HG02588 (cell line): ENCODE data around the gene MSH2.
A peak's percentile ranks its signal among the peaks of the same experiment; 100 is the strongest.

Experiments used
- ATAC-seq: cut with Tn5 transposase; IDR thresholded peaks from one replicate; pipeline ENCODE4 v1.9.1; 2021; ENCODE audit warnings: mild to moderate bottlenecking, moderate library complexity; ENCODE audit not compliant: unreplicated experiment

The MSH2 gene

DNA sequence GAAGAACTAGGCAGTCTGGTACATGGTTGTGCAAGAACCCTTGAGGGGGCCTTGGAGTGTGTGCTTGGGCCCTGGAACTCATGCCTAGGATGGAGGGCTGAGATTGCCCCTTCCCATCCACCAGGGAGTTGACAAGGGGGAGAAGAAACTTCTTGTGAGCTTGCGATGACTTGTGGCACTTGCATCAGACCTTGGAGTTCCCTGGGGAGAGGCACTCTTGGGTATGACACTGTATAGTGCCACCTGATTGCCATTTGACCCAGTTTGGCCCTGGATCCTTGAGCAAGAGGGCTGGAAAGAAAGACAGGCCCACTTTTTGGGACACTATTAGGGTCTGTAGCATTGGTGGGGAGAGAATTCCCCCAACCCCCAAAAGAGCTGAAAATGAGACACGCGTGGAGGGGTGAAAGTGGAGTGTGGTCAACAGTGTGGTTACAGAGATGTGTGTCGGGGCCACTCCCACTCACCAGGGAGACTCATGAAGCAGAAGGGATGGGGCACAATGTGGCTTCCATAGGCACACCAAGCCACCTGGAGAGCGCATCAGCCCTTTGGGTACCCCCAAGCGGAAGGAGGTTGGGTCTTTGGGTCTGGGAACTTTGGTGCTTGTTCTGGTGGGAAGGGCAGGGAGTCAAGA, 101.3 kb downstream of the MSH2 start:
- ATAC-seq: no peak

DNA sequence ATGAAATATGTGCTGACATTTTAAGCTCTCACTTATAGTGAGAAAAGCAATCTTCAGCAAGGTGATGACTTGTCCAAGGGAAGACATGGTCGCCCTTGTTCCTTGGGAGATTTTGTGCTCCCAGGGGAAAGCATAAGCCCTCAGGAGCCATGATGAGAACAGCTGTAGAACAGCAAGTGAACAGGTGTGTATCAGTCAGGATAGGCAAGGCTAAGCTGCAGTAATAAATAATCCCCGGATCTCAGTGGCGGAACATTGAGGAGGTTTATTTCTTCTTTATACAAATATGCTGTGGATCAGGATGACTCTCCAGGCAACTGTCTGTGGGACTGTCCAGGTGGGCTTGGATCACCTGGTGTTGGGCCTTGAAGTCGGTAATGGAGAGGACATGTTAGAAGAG, 103.1 kb downstream of the MSH2 start:
- no peak for ATAC-seq

DNA sequence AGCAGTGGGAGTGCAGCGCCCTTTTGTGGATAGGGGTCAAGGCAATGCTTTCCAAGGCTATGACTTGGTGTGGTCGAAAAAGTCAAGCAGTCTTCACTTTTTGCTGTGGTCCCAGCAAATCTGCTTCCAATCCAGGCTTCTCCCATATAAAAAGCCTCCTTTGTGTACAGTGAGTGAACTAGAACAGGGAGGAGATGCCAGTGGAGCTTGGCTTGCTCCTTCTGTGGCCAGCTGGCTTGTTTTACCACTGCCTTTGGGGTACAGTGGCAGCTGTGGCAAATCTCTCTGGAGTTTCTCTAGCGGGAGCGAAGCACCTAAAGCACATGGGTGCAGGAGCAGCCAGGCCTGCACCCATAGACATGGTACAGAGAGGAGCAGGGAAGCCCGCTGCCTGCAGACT, 103.5 kb downstream of the MSH2 start:
- ATAC-seq: no peak

DNA sequence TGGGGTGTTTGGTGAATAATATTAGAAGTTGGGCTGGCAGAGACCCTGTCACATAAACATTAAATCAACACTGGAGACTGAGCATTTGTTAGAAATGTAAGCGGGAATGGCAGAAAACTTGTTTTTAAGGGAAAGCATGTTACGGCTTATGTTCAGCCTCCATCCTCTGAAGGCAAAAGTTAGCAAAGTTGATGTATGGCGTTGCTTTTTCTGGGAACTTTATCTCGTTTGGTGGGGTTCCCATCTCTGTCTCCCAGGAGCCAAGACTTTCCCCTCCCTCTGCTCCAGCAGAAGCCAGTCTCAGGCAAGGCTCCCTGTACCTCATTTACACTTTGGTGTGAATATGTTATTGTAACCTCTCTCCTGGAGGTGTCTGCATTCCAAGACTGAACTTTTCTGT, 105.1 kb downstream of the MSH2 start:
- ATAC-seq: no peak

DNA sequence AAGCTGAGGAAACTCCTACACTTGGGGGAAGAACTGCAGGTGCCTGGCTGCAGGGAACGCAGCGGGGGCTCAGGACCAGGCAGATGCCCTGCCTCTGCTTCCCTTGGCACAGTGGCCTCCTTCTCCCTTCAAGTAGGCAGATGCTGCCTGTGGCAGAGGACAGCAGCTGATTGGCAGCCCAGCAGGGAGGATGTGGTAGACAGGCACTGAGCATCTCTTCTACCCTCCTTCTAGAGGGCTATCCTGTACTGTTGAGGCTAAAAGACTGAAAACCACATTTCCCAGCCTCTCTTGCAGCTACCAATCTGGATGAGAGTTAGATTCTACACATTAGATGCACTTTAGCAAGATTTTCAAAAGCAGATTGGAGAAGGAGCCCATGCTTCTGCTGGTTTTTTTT, 105.7 kb downstream of the MSH2 start:
- no peak for ATAC-seq

DNA sequence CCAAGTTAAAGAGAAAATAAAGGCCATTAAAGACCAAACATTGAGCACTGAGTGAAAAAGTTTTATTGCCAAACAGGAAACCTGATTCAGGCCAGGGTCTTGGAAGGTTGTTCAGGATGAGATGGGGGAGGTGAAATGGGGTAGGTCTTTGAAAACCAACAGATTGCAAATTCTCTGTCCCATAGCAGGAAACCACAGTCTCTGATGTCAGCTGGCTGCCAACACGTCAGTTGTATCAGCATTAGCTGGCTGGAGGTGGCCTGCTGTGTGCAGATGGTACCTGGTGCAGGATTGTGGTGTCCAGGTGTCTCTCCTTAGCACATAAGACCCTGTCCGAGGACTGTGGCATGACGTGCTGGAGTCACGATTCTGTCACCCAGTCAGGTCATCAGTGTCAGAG, 106.3 kb downstream of the MSH2 start:
- no peak for ATAC-seq

DNA sequence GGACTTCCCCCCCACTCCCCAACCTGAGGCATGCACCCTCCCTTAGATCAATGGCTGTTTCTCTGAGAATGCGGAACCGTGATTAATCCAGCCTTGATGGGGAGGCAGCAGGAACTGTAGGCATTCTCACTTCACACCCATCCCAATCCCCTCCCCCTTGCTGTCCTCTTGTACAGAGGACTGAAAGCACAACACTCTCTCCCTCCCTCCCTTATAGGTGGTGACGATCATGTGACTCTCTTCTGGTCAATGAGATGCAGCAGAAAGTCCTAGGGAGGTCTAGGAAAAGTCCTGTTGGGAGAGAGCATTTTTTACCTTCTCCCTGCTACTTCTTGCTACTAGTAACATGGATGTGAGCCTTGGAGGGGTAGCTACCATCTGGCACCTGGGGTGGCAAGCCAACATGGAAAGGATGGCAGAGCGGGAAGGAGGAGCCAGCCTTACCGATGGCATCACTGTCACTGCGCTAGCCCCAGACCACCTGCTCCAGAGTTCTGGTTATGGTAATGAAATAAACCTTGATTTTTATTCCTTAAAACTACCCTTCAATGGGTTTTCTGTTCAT, 106.9 kb downstream of the MSH2 start:
- no peak for ATAC-seq

DNA sequence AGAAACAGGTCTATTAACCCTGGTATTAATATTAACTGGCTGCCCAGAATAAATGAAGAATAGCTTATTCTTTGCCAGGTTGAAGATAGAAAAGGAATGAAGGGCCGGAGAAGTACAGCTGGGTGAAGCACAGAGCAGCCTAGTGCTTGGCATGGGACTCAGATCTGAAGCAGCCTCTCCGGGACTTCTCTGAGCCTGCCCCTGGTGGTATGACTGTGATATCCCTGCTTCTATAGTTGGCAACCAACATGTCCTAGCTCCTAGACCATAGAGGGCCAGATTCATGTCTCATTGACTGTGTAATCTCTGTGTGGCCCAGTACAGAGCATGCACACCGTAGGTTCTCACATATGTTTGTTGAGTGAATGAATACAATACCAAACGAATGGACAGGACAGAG, 107.8 kb downstream of the MSH2 start:
- no peak for ATAC-seq

DNA sequence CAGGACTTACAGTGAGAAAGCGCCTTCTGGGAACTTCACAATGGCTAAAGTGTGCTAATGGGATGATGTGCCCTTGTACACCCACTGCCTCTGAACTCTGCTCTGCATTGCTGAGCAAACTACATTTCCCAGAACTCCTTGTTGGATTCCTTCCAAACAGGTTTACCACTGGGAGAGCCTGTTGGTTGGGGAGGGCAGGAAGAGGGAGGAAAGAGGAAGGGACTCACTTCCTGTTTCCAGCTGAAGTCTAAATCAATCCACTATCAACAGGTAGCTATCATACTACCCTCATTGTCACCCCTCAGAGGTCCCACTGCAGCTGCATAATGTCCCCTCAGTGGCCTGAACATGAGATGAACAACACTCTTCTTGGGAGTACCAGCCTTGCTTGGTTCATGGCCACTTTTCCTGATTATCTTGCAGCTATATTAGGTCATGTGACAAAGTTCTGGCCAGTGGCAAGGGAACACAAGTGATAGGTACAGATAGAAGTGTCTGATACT, 109.7 kb downstream of the MSH2 start:
- no peak for ATAC-seq

DNA sequence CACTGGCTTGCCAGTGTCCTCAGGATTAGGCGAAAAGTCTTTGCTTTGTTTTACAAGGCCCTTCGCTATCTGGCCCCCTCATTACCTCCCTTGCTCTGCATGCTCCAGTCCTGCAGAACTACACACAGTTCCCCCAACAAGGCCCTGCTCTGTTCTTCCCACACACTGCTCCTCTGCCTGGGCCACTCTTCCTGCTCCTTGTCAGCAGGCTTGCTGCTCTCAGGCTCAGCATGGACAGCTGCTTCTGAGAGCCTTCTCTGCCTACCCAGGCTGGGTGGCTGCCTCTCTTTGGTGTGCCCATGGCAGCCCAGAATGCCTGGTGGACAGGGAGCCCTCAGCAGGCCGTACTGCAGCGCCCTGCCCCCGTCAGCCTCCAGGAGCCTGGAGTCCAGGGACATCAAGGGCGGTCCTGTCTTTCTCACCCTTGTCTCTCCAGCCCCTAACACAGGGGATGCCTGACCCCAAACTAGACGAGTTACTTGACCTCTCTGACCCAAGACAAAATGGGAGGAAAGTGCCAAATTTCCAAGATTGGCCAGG, 111.1 kb downstream of the MSH2 start:
- ATAC-seq: no peak

DNA sequence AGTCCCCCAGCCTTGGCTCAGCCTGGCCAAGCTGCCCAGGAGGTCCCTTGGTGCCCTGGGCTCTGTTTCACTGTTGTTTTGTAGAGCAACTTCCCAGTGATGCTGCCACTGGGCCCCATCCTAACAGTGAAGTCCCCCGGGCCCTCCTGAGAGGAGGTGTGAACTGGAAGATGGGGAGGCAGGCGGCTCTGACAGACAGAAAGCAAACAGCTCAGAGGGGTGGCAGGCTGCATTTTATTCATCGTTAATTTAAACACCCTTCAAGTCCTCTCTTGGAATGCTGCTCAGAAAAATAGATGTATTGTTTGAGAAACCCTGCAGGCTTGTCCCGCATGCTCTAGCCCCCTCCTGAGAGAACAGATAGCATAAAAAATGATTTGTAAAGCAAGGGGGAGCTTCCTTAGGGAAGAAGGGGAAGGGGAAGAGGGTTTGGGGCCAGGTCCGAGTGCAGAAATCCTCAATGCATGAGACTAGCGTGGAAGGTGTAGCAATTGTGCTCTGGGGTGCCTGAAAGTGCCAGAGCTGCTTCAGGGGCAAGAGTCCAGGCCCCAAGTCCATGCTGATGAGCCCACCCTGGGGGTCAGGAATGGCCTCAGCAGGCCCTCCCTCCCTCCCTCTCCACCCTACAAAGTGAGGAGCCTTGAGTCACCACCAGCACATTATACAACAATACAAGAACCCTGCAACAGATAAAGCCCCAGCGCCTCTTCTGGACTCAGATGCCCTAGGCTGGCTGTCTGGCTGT, 113.6 kb downstream of the MSH2 start:
- ATAC-seq: no peak

DNA sequence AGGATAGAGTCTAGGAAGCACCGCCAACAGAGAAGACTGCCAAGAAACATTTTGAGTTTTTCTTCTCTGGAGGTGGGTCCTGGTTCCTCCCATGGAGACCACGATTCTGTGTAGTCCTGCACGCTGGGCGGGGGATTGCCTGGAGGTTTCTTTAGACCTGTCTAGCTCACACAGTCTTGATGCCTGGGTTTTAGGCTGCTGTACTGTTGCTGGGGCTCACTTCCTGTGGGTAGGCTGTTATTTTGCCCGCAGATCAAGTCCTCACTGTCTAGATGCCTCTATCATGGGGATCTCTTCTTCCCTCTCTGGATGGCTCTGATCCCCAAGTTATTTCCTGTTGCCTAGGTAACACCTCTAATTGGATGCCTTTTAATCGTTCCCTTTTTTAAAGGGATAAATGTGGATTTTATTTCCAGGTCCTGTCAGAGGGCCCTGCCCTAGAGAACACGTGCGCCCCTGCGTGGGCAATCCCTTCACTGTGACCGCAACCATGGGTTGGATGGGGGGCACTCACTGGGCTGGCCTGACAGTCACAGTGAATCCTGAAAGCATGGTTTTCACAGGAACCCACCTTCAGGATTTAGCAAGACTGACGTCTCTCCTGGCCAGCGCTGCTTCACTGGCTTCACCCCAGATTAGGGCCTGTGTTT, 115.7 kb downstream of the MSH2 start:
- ATAC-seq: no peak

DNA sequence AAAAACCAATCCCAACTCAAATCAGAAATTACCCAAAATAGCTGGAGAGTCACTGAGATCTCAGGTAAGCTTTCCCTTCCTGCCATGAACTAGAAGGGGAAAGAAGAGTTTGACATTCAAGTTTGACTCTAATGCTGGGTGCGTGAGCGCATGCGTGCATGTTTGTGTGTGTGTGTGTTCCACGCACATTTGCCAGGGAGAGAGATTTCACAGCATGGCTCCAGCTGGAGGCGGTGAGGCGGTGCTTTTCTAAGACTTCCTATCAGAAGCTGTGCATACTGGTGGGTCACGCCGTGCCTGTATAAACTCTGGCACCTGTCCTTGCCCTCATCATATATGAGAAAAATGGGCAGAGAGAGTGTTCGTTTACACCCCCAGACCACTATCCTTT, 116.2 kb downstream of the MSH2 start:
- ATAC-seq: no peak

DNA sequence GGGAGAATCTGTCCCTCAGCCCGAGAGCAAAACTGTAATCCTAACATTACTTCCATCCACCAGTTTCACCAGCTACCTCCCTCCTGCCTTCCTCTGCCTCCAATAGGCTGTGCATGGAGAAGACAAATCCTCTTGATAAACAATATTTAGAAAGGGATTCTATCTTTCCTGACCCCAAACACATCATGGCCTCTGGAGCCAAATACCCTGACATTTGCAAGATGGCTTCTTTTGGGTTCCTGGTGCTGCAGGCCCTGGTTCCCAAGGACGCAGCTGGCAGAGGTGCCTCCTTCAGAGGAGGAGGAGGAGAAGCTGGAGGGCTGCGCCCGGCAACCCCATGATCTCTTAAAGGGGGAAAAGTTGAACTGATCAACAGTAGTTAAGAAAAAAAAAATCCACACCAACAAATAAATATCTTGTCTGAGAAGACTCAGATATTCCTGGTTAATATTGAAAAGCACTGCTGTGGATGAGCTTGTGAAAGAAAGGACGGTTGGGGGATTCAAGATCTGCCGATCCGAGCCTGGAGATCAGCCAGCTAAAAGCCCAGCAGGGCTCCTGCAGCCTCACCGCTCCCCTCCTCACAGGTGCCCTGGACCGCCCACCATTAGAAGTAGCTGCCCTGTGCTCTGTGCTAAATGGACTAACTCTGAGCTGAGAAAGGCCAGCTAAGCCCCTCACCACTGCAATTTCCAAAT, 116.8 kb downstream of the MSH2 start:
- ATAC-seq: no peak

DNA sequence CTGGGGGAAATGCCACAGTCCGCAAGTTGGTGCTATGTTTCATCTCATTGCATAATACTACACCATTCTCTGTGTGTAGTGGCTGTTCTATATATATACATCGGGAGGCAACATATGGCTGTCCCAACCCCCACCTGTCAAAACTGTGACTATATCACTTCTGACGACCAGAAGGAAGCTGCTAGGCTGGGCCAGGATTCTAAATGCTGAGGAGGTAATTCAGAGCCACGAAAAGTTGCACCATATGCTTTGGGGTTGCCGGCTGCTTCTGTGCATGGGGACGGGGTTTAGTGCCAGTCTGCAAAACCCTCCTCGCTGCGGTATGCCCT, 117.3 kb downstream of the MSH2 start:
- ATAC-seq: no peak

DNA sequence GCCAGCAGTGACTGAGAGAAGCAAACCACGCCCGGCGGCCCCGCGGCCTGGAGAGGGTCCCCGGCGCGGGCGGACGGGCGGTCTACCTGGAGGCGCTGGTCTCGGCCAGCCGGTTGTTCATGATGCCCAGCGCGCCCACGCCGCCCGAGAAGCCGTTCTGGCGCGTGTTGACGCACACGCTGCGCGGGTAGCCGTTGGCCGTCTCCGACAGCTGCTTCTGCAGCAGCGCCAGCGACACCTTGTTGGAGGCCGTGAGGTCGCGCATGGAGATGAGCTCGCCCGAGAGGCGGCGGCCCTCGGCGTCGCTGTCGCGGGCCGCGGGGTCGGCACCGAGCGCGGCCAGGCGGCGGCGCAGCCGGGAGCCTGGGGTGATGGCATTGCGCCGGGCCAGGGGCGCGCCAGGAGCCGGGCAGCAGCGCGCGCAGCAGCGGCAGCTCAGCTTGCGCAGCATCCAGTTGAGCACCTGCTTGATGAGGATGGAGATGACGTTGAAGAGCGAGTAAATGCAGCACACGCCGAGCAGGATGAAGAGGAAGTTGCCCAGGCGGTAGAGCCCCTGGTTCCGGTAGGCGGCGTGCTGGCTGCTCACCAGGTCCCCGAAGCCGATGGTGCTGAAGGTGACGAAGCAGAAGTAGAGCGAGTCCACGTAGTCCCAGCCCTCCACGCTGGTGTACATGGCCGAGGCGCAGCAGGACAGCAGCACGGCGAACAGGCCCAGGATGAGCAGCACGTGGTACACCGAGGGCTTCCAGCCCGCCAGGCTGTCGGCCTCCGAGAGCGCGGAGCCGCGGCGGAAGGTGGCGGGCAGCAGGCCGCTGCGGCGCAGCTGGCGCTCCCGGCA, 118.1 kb downstream of the MSH2 start:
- peak; percentile 72 for ATAC-seq

DNA sequence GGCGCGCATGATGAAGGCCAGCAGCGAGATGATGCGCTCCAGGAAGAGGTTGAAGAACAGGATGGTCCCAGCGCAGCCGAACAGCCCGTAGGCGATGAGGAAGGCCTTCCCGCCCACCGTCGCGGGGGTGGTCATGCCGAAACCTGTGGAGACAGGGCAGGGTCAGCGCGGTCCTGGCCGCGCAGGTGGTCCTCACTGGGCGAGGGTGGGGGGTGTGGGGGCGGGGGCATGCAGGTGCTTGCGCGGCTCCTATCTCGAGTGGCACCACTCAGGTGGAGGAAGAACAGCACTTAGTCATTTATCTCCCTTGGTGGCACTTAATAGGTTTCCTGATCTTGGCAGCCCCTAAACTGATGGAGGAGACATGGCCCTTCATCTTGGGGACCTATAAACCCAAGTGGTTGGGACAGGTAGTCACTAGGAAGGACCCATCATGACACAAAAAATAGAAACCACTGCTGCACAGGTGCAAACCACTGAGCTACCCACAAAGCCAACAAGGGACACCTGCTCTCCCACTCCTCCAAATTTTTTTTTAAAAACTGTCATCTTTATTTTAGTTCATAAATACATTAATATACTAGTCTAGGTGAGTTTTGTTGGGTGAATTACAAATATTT, 118.8 kb downstream of the MSH2 start:
- ATAC-seq: no peak

DNA sequence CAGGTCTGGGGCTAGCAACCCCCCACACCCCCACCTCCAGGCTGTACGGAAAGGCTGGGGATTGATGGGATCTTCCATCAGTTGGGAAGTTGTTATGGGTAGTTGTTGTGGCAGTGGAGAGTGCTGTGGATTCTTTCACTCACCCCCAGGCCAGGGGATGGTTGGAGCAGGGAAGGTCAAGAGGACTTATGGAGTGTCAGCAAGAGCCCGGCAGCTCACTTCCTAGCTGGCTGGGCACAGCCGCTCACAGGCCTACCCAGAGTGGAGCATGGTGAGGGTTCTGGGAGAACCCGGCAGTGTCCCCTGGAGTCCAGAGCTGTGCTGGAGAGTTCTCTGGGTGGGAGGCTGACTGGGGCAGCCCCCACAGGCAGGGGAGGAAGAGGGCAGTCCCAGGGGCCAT, 122.2 kb downstream of the MSH2 start:
- ATAC-seq: no peak

DNA sequence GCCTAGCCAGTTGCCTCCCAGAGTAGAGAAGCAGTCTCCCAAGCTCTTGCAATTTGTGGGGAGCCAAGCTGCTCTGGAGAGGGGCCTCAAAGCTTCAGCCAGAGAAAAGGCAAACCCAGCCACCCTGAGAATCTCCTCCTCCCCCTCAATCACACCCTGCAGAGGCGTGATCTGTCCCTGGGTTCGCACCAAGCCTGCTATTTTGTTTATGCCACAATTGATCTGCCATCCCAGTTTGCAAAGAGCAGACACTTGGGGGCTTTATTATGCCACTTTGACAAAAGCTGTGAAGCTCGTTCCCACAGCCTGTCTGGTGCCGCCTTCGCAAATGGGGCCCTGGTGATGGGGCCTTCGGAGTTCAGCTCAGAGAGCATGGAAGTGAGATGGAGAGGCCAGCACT, 125.5 kb downstream of the MSH2 start:
- no peak for ATAC-seq

DNA sequence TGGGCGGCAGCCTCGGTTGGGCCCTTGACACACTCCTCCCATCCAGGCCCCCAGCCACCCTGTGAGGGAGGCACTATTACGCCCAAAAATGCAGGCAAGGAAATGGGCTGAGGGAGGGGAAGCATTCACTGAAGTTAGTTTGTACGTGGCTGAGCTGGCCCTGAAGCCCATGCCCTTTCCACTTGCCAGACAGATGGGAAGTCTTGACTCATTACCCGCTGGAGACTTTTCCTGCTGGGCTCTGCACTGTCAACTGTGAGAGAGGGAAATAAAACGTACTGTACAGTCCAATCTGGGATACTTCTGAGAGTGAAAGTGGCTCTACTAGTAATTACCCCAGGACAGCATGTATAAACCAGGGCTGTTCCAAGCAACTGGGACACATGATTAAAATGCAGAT, 125.9 kb downstream of the MSH2 start:
- ATAC-seq: no peak
